ENCODE data around the gene RBM10. TPM values are rescaled to one million over a fixed set of nuclear protein-coding genes. Genes with fewer than 3 reads are reported as not detected.

RBM10 gene
- total and polyA plus RNA-seq, 12 donors = 23.1 to 32.1 (median 26.8) TPM

DNA sequence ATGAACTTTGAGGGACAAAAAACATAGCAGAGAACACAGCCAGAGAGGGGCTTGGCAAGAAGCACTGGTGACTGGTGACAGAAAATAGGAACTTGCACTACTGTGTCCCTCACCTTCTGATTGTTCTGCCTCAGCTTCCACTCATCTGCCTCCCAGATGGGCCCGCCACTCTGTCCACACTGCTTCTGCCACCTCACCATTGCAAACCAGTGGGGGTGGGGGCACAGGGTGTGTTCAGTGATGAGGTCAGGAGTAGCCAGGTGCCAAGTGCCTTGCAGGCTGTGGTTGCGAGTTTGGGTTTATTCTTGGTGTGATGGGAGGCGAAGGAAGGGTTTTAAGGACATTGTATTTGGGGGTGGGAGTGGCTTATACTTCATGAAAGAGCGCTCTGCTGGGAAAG lies 39.5 kb downstream of the RBM10 start:
- H3K36me3 ChIP-seq = peaks cover 0 to 75% (median 0%) of the 10 kb centered on the region in 9 donors
- intact Hi-C loops (cut with DNase I) = no loop called here
- no peak for DNase-seq
- H3K27ac ChIP-seq = no peak overlapping the region
- H3K4me1 ChIP-seq = no peaks in the 10 kb centered on the region
- H3K4me3 ChIP-seq = no peak overlapping the region
- WGBS, 2 donors = 89 to 94% methylated on average over 4 of the region's 4 CpGs
- no peak for ATAC-seq
- TF ChIP-seq, protein P1, sequence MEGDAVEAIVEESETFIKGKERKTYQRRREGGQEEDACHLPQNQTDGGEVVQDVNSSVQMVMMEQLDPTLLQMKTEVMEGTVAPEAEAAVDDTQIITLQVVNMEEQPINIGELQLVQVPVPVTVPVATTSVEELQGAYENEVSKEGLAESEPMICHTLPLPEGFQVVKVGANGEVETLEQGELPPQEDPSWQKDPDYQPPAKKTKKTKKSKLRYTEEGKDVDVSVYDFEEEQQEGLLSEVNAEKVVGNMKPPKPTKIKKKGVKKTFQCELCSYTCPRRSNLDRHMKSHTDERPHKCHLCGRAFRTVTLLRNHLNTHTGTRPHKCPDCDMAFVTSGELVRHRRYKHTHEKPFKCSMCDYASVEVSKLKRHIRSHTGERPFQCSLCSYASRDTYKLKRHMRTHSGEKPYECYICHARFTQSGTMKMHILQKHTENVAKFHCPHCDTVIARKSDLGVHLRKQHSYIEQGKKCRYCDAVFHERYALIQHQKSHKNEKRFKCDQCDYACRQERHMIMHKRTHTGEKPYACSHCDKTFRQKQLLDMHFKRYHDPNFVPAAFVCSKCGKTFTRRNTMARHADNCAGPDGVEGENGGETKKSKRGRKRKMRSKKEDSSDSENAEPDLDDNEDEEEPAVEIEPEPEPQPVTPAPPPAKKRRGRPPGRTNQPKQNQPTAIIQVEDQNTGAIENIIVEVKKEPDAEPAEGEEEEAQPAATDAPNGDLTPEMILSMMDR (IDR thresholded peaks at IDR 0.05) = no peak
- peaks cover 0 to 73% (median 0%) of the 10 kb centered on the region in 7 donors for H3K27me3 ChIP-seq
- H3K9me3 ChIP-seq = no peaks in the 10 kb centered on the region

DNA sequence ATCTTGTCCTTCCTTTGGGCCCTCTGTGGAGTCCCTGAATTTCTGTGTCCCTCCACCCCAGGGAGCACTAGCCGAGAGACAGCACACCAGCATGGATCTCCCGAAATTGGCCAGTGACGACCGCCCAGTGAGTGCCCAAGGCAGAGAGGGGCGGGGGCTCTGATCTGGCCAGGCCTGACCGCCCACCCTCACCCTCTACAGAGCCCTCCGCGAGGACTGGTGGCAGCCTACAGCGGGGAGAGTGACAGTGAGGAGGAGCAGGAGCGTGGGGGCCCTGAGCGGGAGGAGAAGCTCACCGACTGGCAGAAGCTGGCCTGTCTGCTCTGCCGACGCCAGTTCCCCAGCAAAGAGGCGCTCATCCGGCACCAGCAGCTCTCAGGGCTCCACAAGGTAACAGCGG lies 40.2 kb downstream of the RBM10 start:
- TF ChIP-seq, protein P1 (IDR thresholded peaks at IDR 0.05) = no peak
- DNase-seq = no peak
- H3K27me3 ChIP-seq = peaks cover 0 to 72% (median 0%) of the 10 kb centered on the region in 7 donors
- ATAC-seq = no peak
- 92 to 93% methylated on average over 13 to 17 of the region's 17 CpGs for WGBS, 2 donors
- peaks cover 0 to 68% (median 0%) of the 10 kb centered on the region in 9 donors for H3K36me3 ChIP-seq
- H3K4me3 ChIP-seq = no peak overlapping the region
- peaks cover 0 to 3% (median 0%) of the 10 kb centered on the region in 9 donors for H3K4me1 ChIP-seq
- H3K27ac ChIP-seq = no peak overlapping the region
- no peaks in the 10 kb centered on the region for H3K9me3 ChIP-seq
- intact Hi-C loops (cut with DNase I) = loop anchor here in 1 of 10 donors (5.0 kb wide), 1 partner anchor 1472 kb away; no protein-coding TSS in a partner anchor

DNA sequence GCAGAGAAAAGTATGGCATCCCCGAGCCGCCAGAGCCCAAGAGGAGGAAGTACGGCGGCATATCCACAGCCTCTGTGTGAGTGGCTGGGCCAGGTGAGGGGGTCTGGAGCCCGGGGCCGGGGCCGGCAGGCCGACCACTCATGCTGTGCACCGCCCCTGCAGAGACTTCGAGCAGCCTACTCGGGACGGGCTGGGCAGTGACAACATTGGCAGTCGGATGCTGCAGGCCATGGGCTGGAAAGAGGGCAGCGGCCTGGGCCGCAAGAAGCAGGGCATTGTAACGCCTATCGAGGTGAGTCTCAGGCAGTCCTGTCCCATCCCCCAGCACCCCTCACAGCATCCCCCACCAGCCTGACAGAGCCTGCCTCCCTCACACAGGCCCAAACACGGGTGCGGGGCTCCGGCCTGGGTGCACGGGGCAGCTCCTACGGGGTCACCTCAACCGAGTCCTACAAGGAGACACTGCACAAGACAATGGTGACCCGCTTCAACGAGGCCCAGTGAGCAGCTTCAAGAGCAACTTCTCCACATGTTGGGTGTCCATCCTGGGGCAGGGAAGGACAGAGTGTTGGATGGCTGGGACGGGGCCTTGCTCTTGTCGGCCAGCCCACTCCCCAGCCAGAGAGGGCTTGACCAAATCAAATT lies 41.2 kb downstream of the RBM10 start:
- TF ChIP-seq, protein P1 (IDR thresholded peaks at IDR 0.05) = no peak
- no peak for DNase-seq
- 88 to 89% methylated on average over 27 of the region's 27 CpGs for WGBS, 2 donors
- Histone ChIP-seq H3K9me3 (no peaks in the 10 kb centered on the region), H3K4me1 (peaks cover 0 to 8% (median 0%) of the 10 kb centered on the region in 9 donors), H3K27me3 (peaks cover 0 to 72% (median 0%) of the 10 kb centered on the region in 7 donors), H3K36me3 (peaks cover 0 to 58% (median 0%) of the 10 kb centered on the region in 9 donors), H3K27ac (no peak overlapping the region), H3K4me3 (no peak overlapping the region)
- intact Hi-C loops (cut with DNase I) = loop anchor here in 1 of 10 donors (5.0 kb wide), 1 partner anchor 1471 kb away; no protein-coding TSS in a partner anchor
- ATAC-seq = peak in 1 of 8 donors; percentile 18

DNA sequence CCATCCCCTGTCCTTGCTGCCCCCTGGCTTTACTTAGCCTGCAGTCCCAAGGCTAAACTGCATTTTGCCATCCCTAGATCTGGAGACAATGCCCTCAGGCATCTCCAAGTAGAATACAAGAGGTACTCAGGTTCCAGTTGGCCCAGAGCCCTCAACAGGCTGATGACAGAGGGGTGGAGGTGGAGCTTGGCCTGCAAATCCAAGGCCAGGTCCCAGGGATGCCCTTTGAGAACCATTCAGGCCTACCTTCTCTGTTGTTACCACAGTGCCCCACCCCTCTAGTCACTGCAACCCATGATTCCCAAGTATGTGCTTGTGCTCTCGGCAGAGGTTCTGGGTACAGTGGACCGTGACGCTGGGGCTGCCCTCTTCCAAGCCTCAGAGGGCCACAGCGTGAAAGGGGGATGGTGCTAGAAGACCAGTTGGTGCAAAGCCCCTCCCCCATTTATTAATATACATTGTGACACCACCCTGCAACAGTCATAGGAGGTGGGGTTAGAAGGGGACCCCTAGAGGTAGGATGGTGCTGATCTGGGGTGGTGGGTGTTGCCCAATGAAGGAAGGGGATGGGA lies 42.2 kb downstream of the RBM10 start:
- DNase-seq = no peak

More for the DNA sequence above, 42.2 kb downstream of the RBM10 start:
- H3K4me3 ChIP-seq = no peak overlapping the region
- 76 to 79% methylated on average over 4 of the region's 4 CpGs for WGBS, 2 donors
- no peak overlapping the region for H3K27ac ChIP-seq
- intact Hi-C loops (cut with DNase I) = loop anchor here in 1 of 10 donors (5.0 kb wide), 1 partner anchor 1470 kb away; no protein-coding TSS in a partner anchor
- H3K36me3 ChIP-seq = peaks cover 0 to 48% (median 0%) of the 10 kb centered on the region in 9 donors
- H3K27me3 ChIP-seq = peaks cover 0 to 69% (median 0%) of the 10 kb centered on the region in 7 donors
- TF ChIP-seq, protein P1 (IDR thresholded peaks at IDR 0.05) = no peak
- H3K9me3 ChIP-seq = no peaks in the 10 kb centered on the region
- peaks cover 0 to 17% (median 0%) of the 10 kb centered on the region in 9 donors for H3K4me1 ChIP-seq
- no peak for ATAC-seq
